Ovary (tissue), 10 donors: ENCODE results near the gene GLTP. TPM values are rescaled to one million over a fixed set of nuclear protein-coding genes. Genes with fewer than 3 reads are reported as not detected.
"Not testable (repeated sequence)": the region's sequence is repeated elsewhere in the genome, so short reads cannot be mapped to it uniquely, and the experiment has no call there.

Experiments
- DNase-seq, 5 donors: peaks; one replicate each; pipeline ENCODE4 v3.0.0-alpha.2; 2019 to 2020
- H3K27ac ChIP-seq, 2 donors: fragments of 200-600 bp; one replicate each; pipeline versions ENCODE4 v1.5.1 to v1.8.0; 2019 to 2022
- H3K27me3 ChIP-seq: fragments of 200-600 bp; one replicate; pipeline ENCODE4 v1.8.0; 2022
- H3K36me3 ChIP-seq: fragments of 200-600 bp; sonication (generic); one replicate; pipeline ENCODE4 v1.5.1; 2019
- H3K4me1 ChIP-seq: one replicate; pipeline ENCODE4 v1.8.1; 2013; ENCODE audit warnings: mild to moderate bottlenecking, moderate library complexity; ENCODE audit not compliant: insufficient read depth
- H3K4me3 ChIP-seq: fragments of 200-600 bp; sonication (generic); one replicate; pipeline ENCODE4 v1.5.1; 2017
- H3K9me3 ChIP-seq, 2 donors: fragments of 200-600 bp in 1 of 2; sonication (generic) in 1 of 2; one replicate each; pipeline versions ENCODE4 v1.5.1 to v1.8.1; 2013 to 2019; ENCODE audit warnings: mild to moderate bottlenecking in 1 of 2, moderate library complexity in 1 of 2
- EP300 ChIP-seq: sonication (generic); formaldehyde crosslinking; IDR thresholded peaks from one replicate; pipeline ENCODE4 v1.6.1; 2017; ENCODE audit warnings: antibody characterized with exemption
- POLR2A ChIP-seq: fragments of 450-650 bp; IDR thresholded peaks from one replicate; pipeline ENCODE4 v1.6.1; 2017; ENCODE audit warnings: antibody characterized with exemption, mild to moderate bottlenecking, moderate library complexity
- WGBS, 3 donors: extraction: QIAGEN DNeasy Blood & Tissue Kit in 1 of 3; methylation state at CpG; one replicate each; pipeline versions ENCODE4 v1.1.5 to v1.1.7; 2013 to 2017; 5-methylcytosine and 5-hydroxymethylcytosine counted together
- intact Hi-C, 4 donors: fragments of 100-400 bp; cut with DNase I; formaldehyde crosslinking; loops; one replicate each; pipeline versions ENCODE4 v1.11.0 to v1.15.1; 2022 to 2023
- long read RNA-seq, 3 donors: library from polyadenylated mRNA in 2 of 3; unstranded in 2 of 3; transcript quantifications; one replicate each; pipeline ENCODE4 v2.0.0 and lab custom pipeline, GENCODE V29; 2021 to 2026
- polyA plus RNA-seq, 2 donors: library from polyadenylated mRNA; stranded (reverse); fragments of 200-250 nt in 1 of 2; fragments of 350-450 nt in 1 of 2; fragmentation: Illumina TruSeq in 1 of 2; extraction: RNeasy Lipid Tissue Mini Kit (QIAGEN cat#74804) in 1 of 2; gene quantifications; one replicate each; pipeline ENCODE4 v1.2.3, GENCODE V29; 2013 to 2014
- total RNA-seq, 7 donors: library from RNA; depleted of rRNA in 2 of 7; stranded (reverse); fragments of >200 nt in 2 of 7; fragmentation: NEBNext Ultra II Directional in 3 of 7; extraction: Animal tissue kit (Norgen Biotek cat#: 25700) in 3 of 7; gene quantifications; one replicate each; pipeline versions ENCODE4 v1.1.0 to v1.2.4, GENCODE V29; 2016 to 2023
- TF ChIP-seq, protein P1 (sequence below), 3 donors: fragments of 450-650 bp in 2 of 3; fragments of 200-600 bp in 1 of 3; IDR thresholded peaks; one replicate each; pipeline versions ENCODE4 v1.5.1 to v1.8.0; 2016 to 2022; ENCODE audit warnings: antibody characterized with exemption in 3 of 3, mild to moderate bottlenecking in 1 of 3
- donor health status: DM: no; HTN: no; CAD: no; lungs with moderate emphysema.
- donor health status: DM: no; HTN: no; CAD: no.
- donor health status: Bipolar disorder and iron deficiency.
- donor health status: DM: yes; HTN: yes; CAD: no.
- donor health status: DM: no; HTN: no; CAD: no.
- donor health status: DM: yes; HTN: yes; CAD: no.

GLTP gene
- total RNA-seq: 10 to 100 TPM; 15.5 to 36.7 (median 26.3) TPM
- polyA plus RNA-seq: 10 to 100 TPM; 17.2 to 37.2 TPM
- long read RNA-seq, donor 1, transcript GLTP-201 (5 exons, 2,356 nt): major isoform, 77 of 94 reads
- long read RNA-seq, donor 1, partial matches to known transcripts: 2 of 94 reads
- long read RNA-seq, donor 1, other reads (novel, unspliced or antisense): 14 of 94 reads
- long read RNA-seq, donor 2, transcript GLTP-201 (5 exons, 2,356 nt): major isoform, 6 of 7 reads
- long read RNA-seq, donor 2, partial matches to known transcripts: 0 of 7 reads
- long read RNA-seq, donor 2, other reads (novel, unspliced or antisense): 0 of 7 reads
- long read RNA-seq, donor 3, transcript GLTP-201 (5 exons, 2,356 nt): major isoform, 75 of 88 reads
- long read RNA-seq, donor 3, partial matches to known transcripts: 0 of 88 reads
- long read RNA-seq, donor 3, other reads (novel, unspliced or antisense): 12 of 88 reads

- peak; percentile 76 to 91 (median 84) for DNase-seq
- no peaks in the 10 kb centered on the region for H3K9me3 ChIP-seq
- peak within 1 kb of the TSS; percentile 68 for H3K4me3 ChIP-seq
- H3K27me3 ChIP-seq: no peaks in the 10 kb centered on the region
- intact Hi-C loops: loop anchor here in 1 of 4 donors (5.0 kb wide), 1 partner anchor 73 kb away; no protein-coding TSS in a partner anchor
- H3K27ac ChIP-seq: peak within 1 kb of the TSS in 1 of 2 donors; percentile 63
- 0 to 1% (median 0%) methylated on average over 75 to 92 of the region's 92 CpGs for whole genome bisulfite sequencing, 3 donors
- TF ChIP-seq, protein P1, sequence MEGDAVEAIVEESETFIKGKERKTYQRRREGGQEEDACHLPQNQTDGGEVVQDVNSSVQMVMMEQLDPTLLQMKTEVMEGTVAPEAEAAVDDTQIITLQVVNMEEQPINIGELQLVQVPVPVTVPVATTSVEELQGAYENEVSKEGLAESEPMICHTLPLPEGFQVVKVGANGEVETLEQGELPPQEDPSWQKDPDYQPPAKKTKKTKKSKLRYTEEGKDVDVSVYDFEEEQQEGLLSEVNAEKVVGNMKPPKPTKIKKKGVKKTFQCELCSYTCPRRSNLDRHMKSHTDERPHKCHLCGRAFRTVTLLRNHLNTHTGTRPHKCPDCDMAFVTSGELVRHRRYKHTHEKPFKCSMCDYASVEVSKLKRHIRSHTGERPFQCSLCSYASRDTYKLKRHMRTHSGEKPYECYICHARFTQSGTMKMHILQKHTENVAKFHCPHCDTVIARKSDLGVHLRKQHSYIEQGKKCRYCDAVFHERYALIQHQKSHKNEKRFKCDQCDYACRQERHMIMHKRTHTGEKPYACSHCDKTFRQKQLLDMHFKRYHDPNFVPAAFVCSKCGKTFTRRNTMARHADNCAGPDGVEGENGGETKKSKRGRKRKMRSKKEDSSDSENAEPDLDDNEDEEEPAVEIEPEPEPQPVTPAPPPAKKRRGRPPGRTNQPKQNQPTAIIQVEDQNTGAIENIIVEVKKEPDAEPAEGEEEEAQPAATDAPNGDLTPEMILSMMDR (IDR thresholded peaks at IDR 0.05): peak in 2 of 3 donors; percentile 91 to 94
- TF ChIP-seq POLR2A (peak; percentile 60), EP300 (no peak)
- peaks cover 4% of the 10 kb centered on the region for H3K4me1 ChIP-seq
- no peaks in the 10 kb centered on the region for H3K36me3 ChIP-seq
Observed at GRCh38 chr12:109880043-109880931, at the start of gene GLTP. Gene GLTP (minus strand): TSS chr12:109880541. CDS start chr12:109880374, 167 bp downstream.

GRCh38 chr12:109929326-109929725 is 49.0 kb upstream of the GLTP start:
- 35 to 69% (median 46%) methylated on average over 14 of the region's 14 CpGs for WGBS, 3 donors
- H3K27me3 ChIP-seq, H3K4me3 ChIP-seq, DNase-seq, H3K36me3 ChIP-seq, intact Hi-C loops, H3K9me3 ChIP-seq: not testable (repeated sequence)
- Histone ChIP-seq H3K4me1 (peaks cover 15% of the 10 kb centered on the region), H3K27ac (peak overlapping the region in 1 of 2 donors; percentile 59)

DNA sequence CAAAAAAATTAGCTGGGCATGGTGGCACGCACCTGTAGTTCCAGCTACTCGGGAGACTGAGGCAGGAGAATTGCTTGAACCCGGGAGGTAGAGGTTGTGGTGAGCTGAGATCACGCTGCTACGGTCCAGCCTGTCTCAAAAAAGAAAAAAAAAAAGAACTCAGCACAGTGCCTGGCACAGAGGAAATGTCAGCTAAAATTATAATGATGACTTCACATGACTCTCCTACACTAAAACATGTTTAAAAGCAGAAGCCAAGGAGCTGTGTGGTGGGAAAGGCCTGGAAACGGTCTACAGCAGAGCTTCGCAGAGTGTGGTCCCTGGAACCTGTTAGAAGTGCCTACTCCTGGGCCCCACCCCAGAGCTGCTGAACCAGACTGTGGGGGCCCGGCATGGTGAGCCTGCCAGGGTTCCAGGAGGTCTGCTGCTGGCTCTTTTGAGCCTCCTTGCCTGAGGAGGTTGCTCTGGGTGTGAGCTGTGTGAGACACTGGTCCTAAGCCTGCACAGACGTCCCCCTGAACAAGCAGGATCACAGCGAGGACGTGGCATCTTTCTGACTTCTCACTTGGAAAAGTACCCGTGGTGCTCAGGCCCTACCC is 47.8 kb upstream of the GLTP start:
- H3K9me3 ChIP-seq: no peaks in the 10 kb centered on the region
- H3K4me1 ChIP-seq: peaks cover 12% of the 10 kb centered on the region
- intact Hi-C loops: no loop called here
- 89 to 93% (median 92%) methylated on average over 12 of the region's 12 CpGs for WGBS, 3 donors
- TF ChIP-seq EP300: no peak
- TF ChIP-seq, protein P1 (IDR thresholded peaks at IDR 0.05): no peak
- no peak for TF ChIP-seq POLR2A
- no peak overlapping the region for H3K4me3 ChIP-seq
- H3K36me3 ChIP-seq: no peaks in the 10 kb centered on the region
- H3K27me3 ChIP-seq: no peaks in the 10 kb centered on the region
- no peak for DNase-seq
- H3K27ac ChIP-seq: no peak overlapping the region

DNA sequence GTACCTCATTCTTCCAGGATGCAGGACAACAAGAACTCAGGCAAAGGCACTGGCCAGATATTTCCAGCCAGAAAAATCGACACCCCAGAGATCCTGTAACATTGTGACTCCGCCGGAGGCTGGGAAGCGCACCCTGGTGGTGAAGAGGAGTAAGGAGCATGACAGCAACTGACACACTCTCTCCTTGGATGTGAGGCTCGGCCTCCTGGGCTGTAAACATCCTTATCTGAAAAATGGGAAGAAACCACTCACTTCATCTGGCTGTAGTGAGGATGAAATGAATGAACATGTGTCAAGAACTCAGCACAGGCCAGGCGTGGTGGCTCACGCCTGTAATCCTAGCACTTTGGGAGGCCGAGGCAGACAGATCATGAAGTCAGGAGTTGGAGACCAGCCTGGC is 47.3 kb upstream of the GLTP start:
- intact Hi-C loops: no loop called here
- 71 to 74% (median 72%) methylated on average over 8 of the region's 8 CpGs for WGBS, 3 donors
- no peaks in the 10 kb centered on the region for H3K9me3 ChIP-seq
- no peaks in the 10 kb centered on the region for H3K27me3 ChIP-seq
- no peak overlapping the region for H3K4me3 ChIP-seq
- TF ChIP-seq, protein P1 (IDR thresholded peaks at IDR 0.05): no peak
- no peak for TF ChIP-seq POLR2A
- no peak for TF ChIP-seq EP300
- no peak for DNase-seq
- peaks cover 9% of the 10 kb centered on the region for H3K4me1 ChIP-seq
- no peaks in the 10 kb centered on the region for H3K36me3 ChIP-seq
- H3K27ac ChIP-seq: no peak overlapping the region
